NCI-H1694 (cell line): Measurements from ENCODE around the gene ASPSCR1.

ENCODE experiments used
- DNase-seq: peaks from one replicate; lab custom pipeline; 2025; lab: John Stamatoyannopoulos, UW

The ASPSCR1 gene, protein sequence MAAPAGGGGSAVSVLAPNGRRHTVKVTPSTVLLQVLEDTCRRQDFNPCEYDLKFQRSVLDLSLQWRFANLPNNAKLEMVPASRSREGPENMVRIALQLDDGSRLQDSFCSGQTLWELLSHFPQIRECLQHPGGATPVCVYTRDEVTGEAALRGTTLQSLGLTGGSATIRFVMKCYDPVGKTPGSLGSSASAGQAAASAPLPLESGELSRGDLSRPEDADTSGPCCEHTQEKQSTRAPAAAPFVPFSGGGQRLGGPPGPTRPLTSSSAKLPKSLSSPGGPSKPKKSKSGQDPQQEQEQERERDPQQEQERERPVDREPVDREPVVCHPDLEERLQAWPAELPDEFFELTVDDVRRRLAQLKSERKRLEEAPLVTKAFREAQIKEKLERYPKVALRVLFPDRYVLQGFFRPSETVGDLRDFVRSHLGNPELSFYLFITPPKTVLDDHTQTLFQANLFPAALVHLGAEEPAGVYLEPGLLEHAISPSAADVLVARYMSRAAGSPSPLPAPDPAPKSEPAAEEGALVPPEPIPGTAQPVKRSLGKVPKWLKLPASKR

DNA sequence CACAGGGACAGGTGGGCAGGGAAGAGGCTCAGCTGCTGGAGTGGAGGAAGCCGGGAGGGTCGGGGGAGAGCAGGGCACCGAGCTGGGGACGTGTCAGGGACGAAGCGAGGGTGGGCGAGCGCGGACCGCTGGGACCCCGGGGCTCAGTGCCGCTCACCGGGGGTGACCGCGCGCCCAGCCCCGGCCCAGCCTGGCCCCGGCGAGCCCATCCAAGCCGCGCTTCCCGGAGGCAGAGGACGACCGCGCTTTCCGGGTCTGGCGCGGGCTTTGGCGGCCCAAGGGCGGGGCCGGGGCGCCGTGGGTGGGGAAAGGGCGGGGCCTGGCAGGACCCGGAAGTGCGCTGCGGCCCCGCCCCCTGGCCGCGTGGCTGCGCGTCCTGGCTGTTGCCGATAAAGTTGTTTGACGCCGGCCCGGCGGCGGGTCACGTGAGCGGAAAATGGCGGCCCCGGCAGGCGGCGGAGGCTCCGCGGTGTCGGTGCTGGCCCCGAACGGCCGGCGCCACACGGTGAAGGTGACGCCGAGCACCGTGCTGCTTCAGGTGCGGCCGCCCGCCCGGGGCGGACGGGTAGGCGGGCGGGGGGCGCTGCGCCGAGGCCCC, at the start of gene ASPSCR1:
ASPSCR1 (plus strand) TSS at position 419 of the 598 bp plus-strand sequence; CDS start at position 437, 18 bp downstream.
- DNase-seq: peak; percentile 85

DNA sequence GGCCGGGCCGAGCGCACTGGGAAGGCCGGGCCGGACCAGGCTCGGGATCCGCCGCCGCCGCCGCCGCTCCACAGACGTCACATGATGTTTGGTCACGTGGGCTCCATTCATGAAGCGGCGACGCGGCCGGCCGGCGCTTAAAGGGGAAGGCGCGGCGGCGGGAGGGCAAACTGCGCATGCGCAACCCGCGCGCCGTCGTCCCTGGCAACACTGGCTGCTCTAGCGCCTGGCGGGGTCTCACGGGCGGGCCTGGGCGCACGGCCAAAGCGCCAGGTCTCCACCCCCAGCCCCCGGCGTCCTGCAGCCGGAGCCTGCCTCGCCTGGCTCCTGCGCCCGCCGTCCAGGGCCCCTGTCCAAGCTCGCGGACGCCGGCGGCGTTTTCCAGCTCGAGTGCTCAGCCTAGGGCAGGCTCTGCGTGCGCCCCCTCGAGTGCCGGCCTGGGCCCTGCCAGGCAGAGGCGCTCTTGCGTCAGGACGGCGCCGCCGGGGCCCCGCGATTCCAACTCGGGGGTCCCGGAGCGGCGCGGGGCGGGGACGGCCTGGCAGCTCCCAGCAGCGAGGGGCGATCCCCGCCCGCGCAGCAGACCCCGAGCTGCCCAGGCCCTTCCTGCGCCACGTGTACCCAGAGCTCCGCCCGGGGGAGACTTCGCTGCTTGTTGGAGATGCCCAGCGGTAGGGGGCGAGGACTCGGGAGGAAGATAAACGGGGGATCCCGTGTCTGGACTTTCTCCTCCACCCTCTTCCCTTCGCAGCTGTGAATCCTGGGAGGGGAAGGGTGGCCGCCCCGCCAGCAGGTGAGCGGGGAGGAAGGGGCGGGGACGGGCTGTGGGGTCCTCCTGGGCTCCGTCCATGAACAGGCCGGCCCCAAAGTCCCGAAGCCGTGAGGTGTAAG, 49.5 kb upstream of the ASPSCR1 start, which contains the start of gene MAFG:
MAFG (minus strand) TSS at position 83 of the 891 bp plus-strand sequence. CDS start 4,550 bp downstream, outside the sequence.
- DNase-seq: peak; percentile 96

DNA sequence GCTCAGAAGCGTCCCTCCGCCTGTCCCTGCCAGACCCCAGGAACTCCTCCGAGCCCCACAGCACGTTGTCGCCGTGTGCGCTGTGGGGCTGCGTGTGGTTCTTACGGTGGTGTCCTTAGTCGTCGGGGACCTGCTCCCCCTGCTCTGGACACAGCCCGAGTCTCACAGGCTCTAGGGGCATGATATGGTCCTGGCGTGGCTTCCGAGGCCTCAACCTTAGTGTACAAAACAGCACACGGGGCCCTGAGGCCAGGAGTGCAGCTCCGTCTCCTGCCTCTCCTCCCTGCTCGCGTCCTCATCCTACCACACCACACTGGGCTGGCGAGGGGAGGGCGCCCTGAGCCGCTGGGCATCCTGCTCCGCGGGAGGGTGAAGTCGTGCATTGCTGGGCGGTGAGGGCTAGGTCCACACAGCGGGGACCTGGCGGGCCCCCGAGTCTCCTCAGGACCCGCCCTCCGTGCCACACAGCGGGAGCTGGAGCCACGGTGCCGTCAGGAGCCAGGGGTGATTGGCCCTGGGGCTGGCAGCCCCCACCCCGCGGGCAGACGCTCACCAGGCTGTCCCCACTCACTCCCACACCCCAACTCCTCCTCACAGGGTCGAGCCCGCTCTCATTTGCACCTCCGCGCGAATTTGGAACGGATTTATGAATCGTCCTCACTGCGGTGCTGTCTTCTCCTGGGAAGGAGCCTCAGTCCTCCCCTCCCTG, 48.7 kb upstream of the ASPSCR1 start:
- no peak for DNase-seq

DNA sequence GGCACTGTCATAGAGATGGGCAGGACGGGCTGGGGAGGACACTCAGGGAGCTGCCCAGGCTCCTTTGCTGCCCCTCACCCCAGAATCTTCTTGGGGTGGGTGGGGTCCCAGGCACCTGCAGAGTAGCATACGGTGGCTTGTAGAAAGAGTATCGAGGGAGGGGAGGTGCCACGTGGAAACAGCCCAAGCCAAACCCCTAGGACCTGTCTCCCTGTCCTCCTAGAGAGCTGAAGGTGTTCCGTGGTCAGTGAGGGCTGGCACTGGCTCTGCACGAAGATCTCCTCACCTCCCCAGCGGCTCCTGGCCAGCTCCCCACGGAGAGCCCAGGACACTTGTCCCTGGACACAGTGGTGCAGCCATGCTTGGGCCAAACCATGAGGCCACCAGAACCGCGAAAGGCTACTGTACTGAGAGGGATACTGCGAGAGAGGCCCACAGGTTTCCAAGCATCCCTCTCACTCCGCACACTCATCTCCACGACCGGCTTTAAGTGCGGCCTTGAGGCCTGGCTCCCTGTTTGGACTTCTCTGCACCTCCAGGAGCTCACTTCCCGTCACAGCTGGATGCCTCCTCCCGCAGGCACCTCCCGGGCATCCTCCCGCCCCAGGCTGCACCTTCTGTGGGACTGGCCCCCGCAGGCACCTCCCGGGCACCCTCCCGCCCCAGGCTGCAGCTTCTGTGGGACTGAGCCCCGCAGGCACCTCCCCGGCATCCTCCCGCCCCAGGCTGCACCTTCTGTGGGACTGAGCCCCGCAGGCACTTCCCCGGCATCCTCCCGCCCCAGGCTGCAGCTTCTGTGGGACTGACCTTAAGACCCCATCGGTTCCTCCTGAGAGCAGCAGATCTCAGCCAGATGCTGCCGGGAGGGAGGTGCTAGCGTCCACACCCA, 47.9 kb upstream of the ASPSCR1 start:
- no peak for DNase-seq

DNA sequence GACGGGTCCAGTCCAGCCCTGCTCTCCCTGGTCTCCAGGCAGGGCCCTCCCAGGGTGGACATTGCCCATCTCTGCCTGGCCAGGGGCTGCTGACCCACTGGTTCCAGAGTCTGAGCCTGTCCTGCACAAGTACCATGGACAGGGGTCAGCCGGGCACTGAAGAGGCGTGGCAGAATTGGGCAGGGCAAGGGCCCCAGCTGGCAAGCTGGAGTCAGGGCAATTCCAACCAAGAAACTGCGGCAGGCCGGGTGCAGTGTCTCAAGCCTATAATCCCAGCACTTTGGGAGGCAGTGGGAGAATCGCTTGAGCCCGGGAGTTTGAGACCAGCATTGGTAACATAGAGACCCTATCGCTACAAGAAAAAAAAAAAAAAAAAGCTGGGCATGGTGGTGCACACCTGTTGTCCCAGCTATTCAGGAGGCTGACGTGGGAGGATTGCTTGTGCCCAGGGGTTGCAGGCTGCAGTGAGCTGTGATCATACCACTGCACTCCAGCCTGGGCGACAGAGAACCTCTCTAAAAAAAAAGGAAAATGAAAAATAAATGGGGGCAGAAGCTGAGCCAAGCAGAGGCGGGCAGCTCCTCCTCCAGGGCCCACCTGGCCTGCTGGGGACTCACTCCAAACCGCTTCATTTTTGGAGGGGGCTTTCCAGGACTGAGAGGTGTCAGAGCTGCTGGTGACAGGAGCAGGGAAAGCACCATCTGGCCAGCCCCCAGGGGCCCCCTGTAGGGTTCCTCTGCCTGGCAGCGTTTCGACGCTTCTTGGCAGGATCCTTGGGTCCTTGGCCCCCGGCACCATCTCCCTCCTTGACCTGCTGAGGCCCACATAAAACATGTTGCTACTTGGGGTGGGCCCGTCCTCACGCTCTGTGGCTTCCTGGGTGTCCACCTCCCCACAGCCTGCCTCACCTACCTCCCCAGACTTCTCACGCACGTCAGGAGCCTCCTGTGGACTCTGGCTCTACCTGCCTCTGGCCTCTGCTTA, 47.0 kb upstream of the ASPSCR1 start:
- no peak for DNase-seq

DNA sequence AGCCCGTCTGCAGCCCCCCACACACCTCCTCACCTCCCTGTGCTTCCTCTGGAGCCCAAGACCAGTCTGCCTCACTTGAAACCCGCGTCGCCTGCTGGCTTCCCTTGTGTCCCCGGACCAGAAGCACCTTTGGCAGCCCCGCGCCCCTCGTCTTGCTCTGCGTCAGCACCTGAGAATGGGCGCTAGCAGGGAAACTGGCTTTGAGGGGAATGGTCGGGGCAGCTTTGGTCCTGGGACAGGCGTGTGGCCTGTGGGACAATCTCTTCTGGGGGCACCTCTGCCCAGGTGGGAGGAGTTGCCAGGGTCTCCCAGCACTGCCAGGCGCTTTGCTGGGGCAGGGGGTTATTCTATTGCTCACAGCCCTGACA, 46.3 kb upstream of the ASPSCR1 start:
- no peak for DNase-seq

DNA sequence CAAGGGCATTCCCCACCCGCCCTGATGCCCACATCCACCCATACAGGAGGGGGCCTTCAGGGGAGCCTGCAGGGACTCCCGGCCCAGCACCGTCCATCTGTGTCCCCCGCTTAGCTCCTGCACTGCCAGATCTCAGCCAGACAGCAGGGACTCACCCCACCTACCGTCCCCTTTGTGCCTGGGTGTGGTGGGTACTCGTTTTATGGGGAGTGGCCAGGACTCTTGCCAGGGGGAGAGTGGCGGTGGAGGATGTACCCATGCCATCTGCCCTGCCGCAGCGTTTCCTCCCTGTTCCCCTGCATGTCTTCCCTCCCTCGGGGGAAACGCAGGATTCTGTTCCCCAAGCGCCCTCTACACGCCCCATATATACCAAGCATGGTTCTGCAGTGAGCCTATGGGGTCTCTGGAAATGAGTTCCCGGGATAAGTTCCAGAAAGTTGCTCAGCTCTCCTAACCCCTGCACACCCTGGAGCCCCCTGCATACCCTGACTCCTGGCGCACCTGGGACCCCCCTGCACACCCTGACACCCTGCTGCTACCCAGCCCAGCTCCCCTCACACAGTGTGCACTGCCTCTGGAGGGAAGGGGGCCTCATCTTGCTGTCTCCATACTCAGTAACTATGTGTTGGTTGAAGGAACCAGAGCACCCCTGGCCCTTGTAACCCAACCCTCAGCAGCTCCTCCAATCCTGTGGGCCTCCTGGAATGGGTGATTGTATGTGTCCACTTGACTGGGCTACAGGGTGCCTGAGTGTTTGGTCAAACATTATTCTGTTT, 45.7 kb upstream of the ASPSCR1 start:
- DNase-seq: peak; percentile 88

DNA sequence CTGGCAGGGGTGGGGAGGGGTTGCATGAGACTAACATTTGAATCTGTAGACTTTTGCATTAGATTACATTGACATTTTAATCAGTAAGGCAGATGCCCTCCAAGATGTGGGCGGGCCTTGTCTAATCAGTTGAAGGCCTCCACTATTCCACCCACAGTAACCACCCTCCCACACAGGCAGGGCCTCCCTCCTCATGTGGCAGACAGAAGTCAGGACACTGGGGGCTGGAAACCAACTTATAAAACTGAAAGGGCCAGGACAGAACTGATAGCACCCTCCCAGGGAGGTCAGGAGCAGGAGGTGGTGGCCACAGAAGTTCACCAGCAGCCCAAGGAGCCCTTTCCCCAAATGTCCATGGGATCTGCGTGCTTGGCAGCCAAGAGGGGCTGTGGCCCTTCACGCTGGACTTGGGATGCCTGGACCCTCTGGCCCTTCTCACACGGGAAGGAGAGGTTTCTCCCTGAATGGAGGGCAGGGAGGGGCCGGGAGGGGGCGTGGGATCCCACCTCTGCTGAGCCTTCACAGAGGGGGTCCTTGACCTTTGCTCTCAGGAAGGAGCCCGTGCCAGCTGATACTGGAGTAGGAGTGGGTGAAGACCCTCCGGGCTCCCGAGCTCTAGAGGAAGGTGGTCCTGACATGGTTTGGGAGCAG, 45.0 kb upstream of the ASPSCR1 start:
- DNase-seq: no peak

DNA sequence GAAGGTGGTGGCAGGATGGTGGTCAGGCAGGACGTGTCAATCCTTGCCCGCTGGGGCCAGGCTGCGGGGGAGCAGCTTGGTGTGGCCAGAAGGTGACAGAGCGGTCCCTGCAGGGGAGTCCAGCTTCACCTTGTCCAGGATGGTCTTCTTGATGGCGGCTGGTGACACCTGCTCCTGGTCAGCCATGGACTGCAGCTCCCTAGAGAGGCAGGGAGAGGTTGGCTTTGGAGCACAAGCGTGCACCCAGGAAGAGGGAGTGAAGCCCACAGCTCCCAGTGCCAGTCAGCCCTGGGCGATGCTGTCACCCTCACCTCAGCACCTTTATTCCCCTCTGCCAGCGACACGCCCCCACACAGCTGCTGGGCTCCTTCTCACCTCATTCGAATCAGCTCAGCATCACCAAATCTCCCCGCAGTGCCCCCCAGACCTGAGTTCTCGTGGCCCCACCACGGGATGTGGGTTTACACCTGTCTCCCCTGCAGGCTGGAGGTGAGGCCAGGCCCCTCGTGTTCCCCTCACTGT, 44.2 kb upstream of the ASPSCR1 start:
- DNase-seq: no peak

DNA sequence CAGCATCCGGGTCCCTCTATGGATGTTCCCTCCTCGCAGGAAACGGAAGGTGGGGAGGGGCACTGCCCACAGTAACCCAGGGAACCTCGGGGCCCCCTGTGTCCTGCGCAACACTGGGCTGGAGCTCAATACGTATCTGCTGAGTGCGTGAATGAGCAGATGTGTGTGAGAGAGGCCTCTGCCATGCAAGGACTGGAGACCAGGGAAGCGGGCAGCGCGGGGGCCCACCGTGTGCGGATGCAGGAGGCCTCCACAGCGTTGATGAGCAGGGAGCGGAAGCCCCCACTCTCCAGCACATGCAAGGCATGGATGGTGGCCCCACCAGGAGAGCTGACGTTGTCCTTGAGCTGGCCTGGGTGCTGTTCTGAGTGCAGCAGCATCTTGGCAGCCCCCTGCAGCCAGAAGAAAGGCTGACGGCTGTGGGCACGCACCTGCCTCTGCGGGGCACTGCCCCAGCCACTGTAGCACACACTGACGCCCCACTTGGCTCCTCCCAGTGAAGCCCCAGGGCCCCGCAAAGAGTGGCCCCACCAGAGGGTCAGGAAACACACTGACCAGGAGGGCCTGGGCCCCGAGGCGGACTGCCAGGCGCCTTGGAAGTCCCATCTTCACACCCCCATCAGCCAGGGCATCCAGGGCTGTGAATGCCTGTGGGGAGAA, 43.2 kb upstream of the ASPSCR1 start:
- DNase-seq: no peak

DNA sequence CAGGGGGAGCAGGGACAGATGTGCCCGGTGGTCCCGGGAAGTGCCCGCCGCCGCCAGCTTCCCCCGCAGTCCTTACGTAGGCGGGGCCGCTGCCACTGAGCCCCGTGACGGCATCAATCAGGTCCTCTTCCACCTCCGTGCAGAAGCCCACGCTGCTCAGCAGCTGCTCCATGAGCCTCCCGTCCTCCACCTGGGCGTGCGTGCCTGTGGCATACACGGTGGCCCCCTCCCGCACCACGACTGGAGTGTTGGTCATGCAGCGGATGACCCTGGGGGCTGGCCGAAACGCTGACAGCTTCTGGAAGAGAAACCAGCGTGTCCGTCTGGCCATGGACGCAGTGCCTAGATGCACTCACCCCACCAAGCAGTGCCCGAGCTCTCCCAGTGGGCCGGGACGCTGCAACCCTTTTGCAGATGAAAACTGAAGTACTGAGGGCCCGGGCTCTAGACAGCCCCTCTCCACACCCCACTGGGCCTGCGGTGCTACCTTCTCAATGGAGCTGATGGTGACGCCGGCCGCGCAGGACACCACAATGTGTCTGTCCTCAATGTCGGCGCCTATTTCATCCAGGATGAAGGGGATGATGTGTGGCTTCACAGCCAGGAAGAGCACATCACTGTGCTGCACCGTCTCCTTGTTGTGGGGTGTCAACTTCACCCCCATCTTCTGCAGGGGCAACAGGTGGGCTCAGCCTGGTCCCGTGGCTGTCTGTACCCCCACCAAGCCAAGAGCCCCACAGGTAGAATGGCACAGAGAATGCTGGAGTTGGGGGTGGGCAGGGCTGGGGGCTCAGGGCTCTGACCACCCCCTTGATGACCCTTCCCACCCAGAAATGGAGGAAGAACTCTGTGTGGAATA, 42.4 kb upstream of the ASPSCR1 start:
- no peak for DNase-seq

DNA sequence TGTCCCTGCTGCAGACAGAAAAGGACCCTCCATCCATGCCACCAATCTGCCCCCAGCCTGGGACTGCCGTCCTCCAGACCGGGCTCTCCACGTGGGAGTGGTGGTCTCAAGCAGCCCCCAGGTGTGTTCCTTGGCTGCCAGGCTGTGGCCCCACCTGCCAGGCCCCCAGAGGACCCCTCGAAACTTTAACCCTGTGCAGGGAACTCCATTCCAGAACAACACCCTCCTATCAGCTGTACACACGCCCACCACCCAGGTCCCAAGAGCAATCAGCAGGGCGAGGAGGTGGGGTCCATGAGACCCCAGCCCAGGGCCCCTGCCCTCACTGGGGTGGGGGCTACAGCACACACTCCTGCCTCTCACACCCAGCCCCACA, 41.7 kb upstream of the ASPSCR1 start:
- no peak for DNase-seq

DNA sequence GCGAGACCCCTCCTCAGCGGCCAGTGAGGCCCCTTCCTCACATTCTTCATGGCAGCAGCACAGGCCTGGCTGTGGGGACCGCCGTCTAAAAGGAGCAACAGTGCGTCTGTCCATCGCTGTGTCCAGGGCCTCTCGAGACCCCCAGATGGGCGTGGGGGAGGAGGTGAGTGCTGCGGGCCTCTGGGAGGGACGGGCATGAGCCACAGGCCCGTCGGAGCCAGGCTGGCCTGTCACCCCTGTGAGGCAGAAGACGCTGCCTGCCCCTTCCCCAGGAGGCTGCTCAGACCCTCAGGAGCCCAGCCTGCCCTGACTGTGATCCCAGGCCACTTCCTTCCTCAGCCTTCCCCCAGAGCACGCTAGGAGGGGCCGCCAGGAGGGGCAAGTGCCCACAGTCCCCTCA, 38.2 kb upstream of the ASPSCR1 start:
- DNase-seq: no peak

DNA sequence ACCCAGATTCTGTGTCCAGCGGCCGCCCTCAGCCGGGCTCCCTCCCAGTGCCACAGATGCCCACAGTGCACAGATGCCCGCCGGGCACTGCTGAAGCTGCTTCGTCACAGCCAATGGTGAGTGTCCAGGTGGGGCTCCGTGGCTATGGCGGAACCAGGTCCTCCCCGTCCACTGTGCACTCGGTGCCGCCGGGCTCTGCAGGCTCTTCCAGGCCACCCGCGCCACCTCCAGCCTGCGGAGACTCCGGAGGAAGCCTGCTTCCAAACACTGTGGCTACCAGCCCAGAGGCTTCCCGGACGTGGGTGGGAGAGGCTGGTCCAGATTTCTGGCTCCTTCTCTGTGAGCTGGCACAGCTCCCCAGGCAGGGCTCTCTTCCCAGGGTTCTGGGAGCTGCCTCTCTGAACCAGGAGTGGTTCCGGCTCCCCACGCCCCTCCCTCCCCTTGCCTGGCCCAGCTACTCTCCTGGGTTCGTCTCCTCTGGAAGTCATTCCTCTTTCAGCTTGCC, 37.5 kb upstream of the ASPSCR1 start:
- no peak for DNase-seq

DNA sequence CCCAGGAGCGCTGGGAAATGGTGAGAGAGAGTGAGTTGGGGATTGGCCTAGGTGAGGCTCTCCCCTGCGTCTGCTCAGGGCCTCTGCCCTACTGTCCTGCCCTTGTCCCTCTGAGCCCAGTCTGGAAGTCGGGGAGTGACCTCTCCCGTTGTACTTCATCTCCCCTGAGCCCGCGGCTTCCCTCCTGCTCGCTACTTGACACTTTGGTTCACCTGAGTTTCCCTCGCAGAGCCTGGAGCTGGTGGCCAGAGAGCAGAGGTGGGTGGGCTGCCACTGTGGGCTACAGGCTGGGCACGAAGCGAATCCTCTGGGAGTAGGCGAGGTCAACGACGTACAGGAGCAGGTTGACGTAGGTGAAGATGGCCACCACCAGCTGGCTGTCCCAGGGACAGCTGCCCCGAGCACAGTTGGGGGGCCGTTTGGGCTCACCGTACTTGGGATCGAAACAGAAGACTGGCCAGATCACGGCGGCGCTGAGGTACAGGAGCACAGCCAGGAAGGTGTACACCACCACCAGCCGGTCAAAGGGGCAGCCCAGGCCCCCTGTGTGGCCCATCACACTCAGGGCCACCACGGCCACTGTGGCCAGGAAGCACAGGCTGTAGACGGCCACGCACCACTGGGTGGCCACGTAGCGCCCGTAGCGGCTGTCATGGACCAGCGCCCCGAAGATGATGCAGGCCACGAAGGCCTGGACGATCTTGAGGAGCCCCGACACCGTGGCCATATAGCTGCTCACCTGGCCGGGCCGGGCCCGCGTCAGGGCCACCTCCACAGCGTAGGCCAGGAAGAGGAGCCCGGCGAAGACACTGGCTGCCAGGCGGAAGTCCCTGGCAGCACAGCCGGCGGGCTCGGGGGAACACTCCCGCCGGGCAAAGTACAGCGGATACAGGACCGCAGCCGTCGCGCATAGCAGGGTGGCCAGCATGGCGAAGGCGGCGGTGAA, 36.6 kb upstream of the ASPSCR1 start:
- no peak for DNase-seq
